Mucosa of rectum (tissue), 2 donors: ENCODE data around the gene ERN2.

Experiments
- H3K27ac ChIP-seq, 2 donors: one replicate each; pipeline ENCODE4 v1.7.0; 2013; ENCODE audit warnings: inconsistent platforms in 2 of 2, low read depth in 2 of 2, low read length in 2 of 2
- H3K27me3 ChIP-seq, 2 donors: one replicate each; pipeline ENCODE4 v1.7.0; 2013; ENCODE audit warnings: low read length in 2 of 2; ENCODE audit not compliant: control insufficient read depth in 2 of 2, insufficient read depth in 2 of 2
- H3K36me3 ChIP-seq, 2 donors: one replicate each; pipeline ENCODE4 v1.7.0; 2013; ENCODE audit warnings: low read length in 2 of 2; ENCODE audit not compliant: control insufficient read depth in 2 of 2, insufficient read depth in 2 of 2
- H3K4me1 ChIP-seq, 2 donors: one replicate each; pipeline ENCODE4 v1.7.0; 2013; ENCODE audit warnings: low read length in 2 of 2, mild to moderate bottlenecking in 1 of 2; ENCODE audit not compliant: control insufficient read depth in 2 of 2, insufficient read depth in 2 of 2
- H3K4me3 ChIP-seq, 2 donors: one replicate each; pipeline ENCODE4 v1.7.0; 2013; ENCODE audit warnings: low read length in 2 of 2
- H3K9ac ChIP-seq, 2 donors: one replicate each; pipeline ENCODE4 v1.7.0; 2013; ENCODE audit warnings: low read length in 2 of 2, low read depth in 1 of 2, mild to moderate bottlenecking in 1 of 2
- H3K9me3 ChIP-seq, 2 donors: one replicate each; pipeline ENCODE4 v1.7.0; 2013; ENCODE audit warnings: low read length in 2 of 2; ENCODE audit not compliant: control insufficient read depth in 2 of 2
- donor health status: healthy.
- donor health status: Normal muscosa, but diverticular disease.

The ERN2 gene

GRCh38 chr16:23702951-23703350, 10.1 kb downstream of the ERN2 start:
- H3K27me3 ChIP-seq = no peaks in the 10 kb centered on the region
- no peak overlapping the region for H3K9ac ChIP-seq

GRCh38 chr16:23701045-23701444, 12.0 kb downstream of the ERN2 start:
- no peak overlapping the region for H3K9ac ChIP-seq

More at GRCh38 chr16:23702951-23703350, 10.1 kb downstream of the ERN2 start:
- Histone ChIP-seq H3K27ac (no peak overlapping the region), H3K9me3 (no peaks in the 10 kb centered on the region), H3K4me3 (no peak overlapping the region), H3K4me1 (peaks cover 0 to 9% of the 10 kb centered on the region in 2 donors), H3K36me3 (peaks cover 69 to 73% of the 10 kb centered on the region in 2 donors)

DNA sequence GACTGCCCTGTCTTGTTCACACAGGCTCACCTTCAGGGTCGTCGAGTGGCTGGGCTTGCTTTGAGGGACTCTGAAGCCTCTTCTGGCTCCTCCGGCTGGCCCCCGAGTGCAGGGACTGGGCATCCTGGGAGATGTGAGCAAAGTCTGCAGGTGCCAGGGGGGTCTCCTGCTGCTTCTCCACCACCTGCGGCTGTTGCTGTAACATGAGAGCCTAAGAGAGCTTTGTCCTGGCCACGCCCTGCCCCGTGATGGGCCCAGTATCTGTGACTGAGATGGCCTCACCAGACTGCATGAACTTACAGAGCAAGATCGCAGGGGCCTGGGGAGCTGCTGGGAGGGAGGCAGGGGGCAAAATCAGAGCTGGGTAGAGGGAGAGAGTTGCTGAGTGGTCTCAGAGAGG, 12.5 kb downstream of the ERN2 start:
- Histone ChIP-seq H3K4me3 (no peak overlapping the region), H3K27me3 (no peaks in the 10 kb centered on the region)

More at GRCh38 chr16:23701045-23701444, 12.0 kb downstream of the ERN2 start:
- peak overlapping the region; percentile 48 for H3K27ac ChIP-seq
- no peak overlapping the region for H3K4me3 ChIP-seq
- H3K36me3 ChIP-seq = peaks cover 68% of the 10 kb centered on the region in 2 donors
- H3K27me3 ChIP-seq = no peaks in the 10 kb centered on the region
- H3K9me3 ChIP-seq = no peaks in the 10 kb centered on the region
- H3K4me1 ChIP-seq = peaks cover 0 to 9% of the 10 kb centered on the region in 2 donors

DNA sequence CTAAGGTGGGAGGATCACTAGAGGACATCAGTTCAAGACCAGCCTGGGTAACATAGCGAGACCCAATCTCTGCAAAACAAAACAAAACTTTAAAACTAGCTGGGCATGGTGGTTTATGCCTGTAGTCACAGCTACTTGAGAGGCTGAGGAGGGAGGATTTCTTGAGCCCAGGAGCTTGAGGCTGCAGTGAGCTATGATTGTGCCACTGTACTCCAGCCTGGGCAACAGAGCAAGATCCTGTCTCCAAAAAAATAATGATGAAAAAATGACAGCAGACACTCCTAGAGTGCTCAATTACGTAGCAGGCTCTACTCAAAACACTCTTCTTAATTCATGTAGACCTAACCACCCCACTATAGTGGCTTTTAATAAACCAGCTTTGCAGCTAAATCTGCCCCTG, 12.9 kb downstream of the ERN2 start:
- no peak overlapping the region for H3K4me3 ChIP-seq
- peak overlapping the region; percentile 48 to 62 for H3K27ac ChIP-seq
- no peaks in the 10 kb centered on the region for H3K9me3 ChIP-seq
- peak overlapping the region in 1 of 2 donors; percentile 12 for H3K9ac ChIP-seq
- H3K27me3 ChIP-seq = no peaks in the 10 kb centered on the region
- H3K36me3 ChIP-seq = peaks cover 64 to 65% of the 10 kb centered on the region in 2 donors
- peaks cover 0 to 9% of the 10 kb centered on the region in 2 donors for H3K4me1 ChIP-seq

More for the DNA sequence above, 12.5 kb downstream of the ERN2 start:
- Histone ChIP-seq H3K27ac (peak overlapping the region; percentile 48), H3K36me3 (peaks cover 67 to 69% of the 10 kb centered on the region in 2 donors), H3K9ac (no peak overlapping the region), H3K9me3 (no peaks in the 10 kb centered on the region), H3K4me1 (peaks cover 0 to 9% of the 10 kb centered on the region in 2 donors)

DNA sequence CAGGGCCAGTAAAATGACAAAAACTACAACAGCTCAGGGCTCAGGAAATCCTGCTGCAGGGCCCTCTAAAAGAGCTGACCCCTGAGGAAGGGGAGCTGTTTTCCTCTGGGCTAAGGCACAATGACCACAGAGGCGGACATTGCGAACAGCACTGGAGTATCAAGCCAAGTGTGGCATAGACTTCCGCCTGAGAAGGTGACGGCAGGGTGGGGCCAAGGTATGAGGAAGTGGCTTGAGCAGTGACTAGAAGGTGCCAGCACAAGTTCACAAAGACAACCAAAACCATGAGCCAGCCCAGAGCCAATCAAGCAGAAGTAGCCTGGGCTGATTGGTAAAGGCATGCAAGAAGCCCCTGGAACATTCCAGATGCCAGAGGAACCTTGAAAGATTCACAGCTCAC, 13.9 kb downstream of the ERN2 start:
- peak overlapping the region in 1 of 2 donors; percentile 15 for H3K4me3 ChIP-seq
- peak overlapping the region; percentile 41 to 46 for H3K9ac ChIP-seq
- peaks cover 0 to 9% of the 10 kb centered on the region in 2 donors for H3K4me1 ChIP-seq
- no peaks in the 10 kb centered on the region for H3K27me3 ChIP-seq
- H3K9me3 ChIP-seq = no peaks in the 10 kb centered on the region
- H3K27ac ChIP-seq = peak overlapping the region; percentile 80 to 85
- peaks cover 62 to 68% of the 10 kb centered on the region in 2 donors for H3K36me3 ChIP-seq

- H3K9me3 ChIP-seq = no peaks in the 10 kb centered on the region
- H3K4me3 ChIP-seq = no peak overlapping the region
- H3K27ac ChIP-seq = no peak overlapping the region
- H3K27me3 ChIP-seq = no peaks in the 10 kb centered on the region
- peaks cover 62 to 65% of the 10 kb centered on the region in 2 donors for H3K36me3 ChIP-seq
- H3K4me1 ChIP-seq = peaks cover 0 to 9% of the 10 kb centered on the region in 2 donors
- H3K9ac ChIP-seq = no peak overlapping the region
Measured at GRCh38 chr16:23695756-23696155, 17.3 kb downstream of the ERN2 start.

DNA sequence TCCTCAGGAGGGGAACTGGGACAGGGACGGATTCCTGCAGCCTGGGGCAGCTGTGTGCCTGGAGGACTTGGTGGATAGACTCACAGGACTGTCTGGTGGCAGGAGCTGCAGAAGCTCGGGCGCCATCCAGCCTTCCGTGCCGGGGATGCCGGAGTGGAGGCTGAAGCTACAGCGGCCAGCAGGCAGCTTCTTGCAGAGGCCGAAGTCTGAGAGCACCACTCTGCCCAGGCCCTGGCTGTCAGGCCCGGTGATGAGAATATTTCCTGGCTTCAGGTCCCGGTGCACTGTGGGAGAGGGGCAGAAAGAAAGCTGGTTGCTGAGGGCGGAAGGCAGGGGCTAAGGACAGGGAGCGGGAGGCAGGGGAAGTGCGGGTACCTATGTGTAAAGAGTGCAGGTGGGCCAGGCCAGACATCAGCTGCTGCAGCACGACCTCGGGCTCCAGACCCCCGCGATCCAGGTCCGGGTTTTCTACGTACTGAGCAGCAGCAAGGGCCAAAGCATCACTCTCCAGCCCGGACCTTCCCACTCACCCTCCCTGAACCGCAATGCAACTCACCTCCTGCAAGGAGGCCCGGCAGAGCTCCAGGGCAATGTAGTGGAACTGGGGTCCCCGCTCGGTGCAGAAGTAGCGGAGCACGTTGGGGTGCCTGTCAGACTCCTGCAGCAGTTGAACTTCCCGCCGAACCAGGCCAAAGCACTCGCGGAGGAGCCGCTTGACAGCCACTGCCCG, 18.2 kb downstream of the ERN2 start:
- Histone ChIP-seq H3K4me1 (peaks cover 0 to 9% of the 10 kb centered on the region in 2 donors), H3K9me3 (no peaks in the 10 kb centered on the region), H3K27ac (no peak overlapping the region), H3K27me3 (no peaks in the 10 kb centered on the region), H3K4me3 (no peak overlapping the region), H3K9ac (no peak overlapping the region), H3K36me3 (peaks cover 64 to 66% of the 10 kb centered on the region in 2 donors)

GRCh38 chr16:23694265-23694643, 18.8 kb downstream of the ERN2 start:
- no peak overlapping the region for H3K9ac ChIP-seq
- H3K4me3 ChIP-seq = no peak overlapping the region

GRCh38 chr16:23692190-23692837, 20.7 kb downstream of the ERN2 start:
- peaks cover 66 to 72% of the 10 kb centered on the region in 2 donors for H3K36me3 ChIP-seq
- no peak overlapping the region for H3K9ac ChIP-seq
- H3K4me3 ChIP-seq = no peak overlapping the region

More at GRCh38 chr16:23694265-23694643, 18.8 kb downstream of the ERN2 start:
- Histone ChIP-seq H3K4me1 (peaks cover 0 to 6% of the 10 kb centered on the region in 2 donors), H3K27ac (no peak overlapping the region), H3K27me3 (no peaks in the 10 kb centered on the region), H3K9me3 (no peaks in the 10 kb centered on the region), H3K36me3 (peaks cover 69 to 71% of the 10 kb centered on the region in 2 donors)

DNA sequence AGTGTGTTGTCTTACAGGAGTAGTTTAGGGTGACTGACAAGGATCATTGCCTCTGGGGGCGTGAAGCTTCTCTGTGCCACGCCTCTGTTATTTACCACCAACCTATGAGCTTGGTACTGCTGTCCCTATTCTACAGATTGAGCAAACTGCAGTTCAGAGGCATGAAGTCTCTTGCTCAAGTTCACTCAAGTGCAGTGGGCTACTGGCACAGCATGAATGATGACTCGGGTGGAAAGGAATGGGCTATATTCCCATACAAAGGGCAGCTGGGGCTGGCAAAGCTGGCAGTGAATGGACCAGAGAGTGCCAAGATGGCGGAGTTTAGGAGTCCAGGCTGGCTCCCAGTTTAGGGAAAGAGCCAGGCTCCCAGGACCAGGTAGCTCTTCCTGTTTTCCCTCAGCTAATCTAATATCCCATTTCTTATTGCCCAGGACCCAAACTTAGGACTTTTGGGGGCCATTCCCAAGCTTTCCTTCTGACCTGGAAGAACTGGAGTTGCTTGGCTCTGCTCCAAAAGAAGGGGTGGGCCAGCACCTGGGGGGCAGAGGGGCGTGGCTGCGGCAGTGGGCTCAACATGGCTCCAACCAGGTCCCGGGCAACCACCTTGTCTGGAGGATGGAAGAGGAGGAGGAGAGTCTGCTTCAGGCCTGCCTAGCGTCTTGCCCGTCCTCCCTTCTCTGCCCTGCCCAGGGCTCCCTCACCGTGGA, 21.4 kb downstream of the ERN2 start:
- no peaks in the 10 kb centered on the region for H3K4me1 ChIP-seq
- H3K4me3 ChIP-seq = no peak overlapping the region
- peaks cover 64 to 73% of the 10 kb centered on the region in 2 donors for H3K36me3 ChIP-seq
- H3K9ac ChIP-seq = no peak overlapping the region
- no peaks in the 10 kb centered on the region for H3K27me3 ChIP-seq
- H3K27ac ChIP-seq = no peak overlapping the region
- H3K9me3 ChIP-seq = no peaks in the 10 kb centered on the region

More at GRCh38 chr16:23692190-23692837, 20.7 kb downstream of the ERN2 start:
- no peak overlapping the region for H3K27ac ChIP-seq
- H3K9me3 ChIP-seq = no peaks in the 10 kb centered on the region
- no peaks in the 10 kb centered on the region for H3K27me3 ChIP-seq
- H3K4me1 ChIP-seq = no peaks in the 10 kb centered on the region
